ENCODE measurements around the gene TACR3.

GRCh38 chr4:103756741-103757140, 37.0 kb upstream of the TACR3 start:
- TF ChIP-seq CTCF (conservative IDR thresholded peaks at IDR 0.05; ENCODE audit: low read depth, low read length) (no peak), CEBPB (IDR thresholded peaks at IDR 0.05; ENCODE audit: low read depth, low read length) (no peak), POLR2A (IDR thresholded peaks at IDR 0.05; ENCODE audit: low read depth, low read length) (no peak), MAFK (IDR thresholded peaks at IDR 0.05; ENCODE audit: low read depth, low read length) (no peak), MAZ (IDR thresholded peaks at IDR 0.05; ENCODE audit: borderline replicate concordance, low read depth, low read length) (no peak), USF2 (IDR thresholded peaks at IDR 0.05; ENCODE audit: low read depth, low read length) (no peak)

All from IMR-90 (cell line).